OCI-LY1 (cell line): ENCODE results near the gene ZIC1.

Source experiments
- H2AFZ ChIP-seq: fragments of 200-600 bp; sonication (generic), shearing (Covaris generic); 2 replicates; pipeline ENCODE4 v1.6.0; 2014; ENCODE audit warnings: antibody characterized with exemption, mild to moderate bottlenecking, low read length
- H3F3A ChIP-seq: fragments of 200-600 bp; sonication (generic), shearing (Covaris generic); 2 replicates; pipeline ENCODE4 v1.6.0; 2014; ENCODE audit warnings: mild to moderate bottlenecking, antibody characterized with exemption, low read length, moderate library complexity; ENCODE audit not compliant: insufficient read depth
- H3K27ac ChIP-seq: fragments of 200-600 bp; sonication (generic); 2 replicates; pipeline ENCODE4 v1.5.1; 2014; ENCODE audit warnings: low read length, mixed run types, mild to moderate bottlenecking, low read depth; ENCODE audit not compliant: poor library complexity, severe bottlenecking
- H3K27me3 ChIP-seq: fragments of 200-600 bp; sonication (generic); 2 replicates; pipeline ENCODE4 v1.6.0; 2014; ENCODE audit warnings: antibody characterized with exemption, mild to moderate bottlenecking, low read length, moderate library complexity; ENCODE audit not compliant: insufficient read depth
- H3K36me3 ChIP-seq: fragments of 200-600 bp; sonication (generic); 2 replicates; pipeline ENCODE4 v1.6.1; 2014; ENCODE audit warnings: mild to moderate bottlenecking, antibody characterized with exemption, low read length, moderate library complexity, mixed read lengths; ENCODE audit not compliant: insufficient read depth
- H3K4me1 ChIP-seq: fragments of 200-600 bp; sonication (generic); 2 replicates; pipeline ENCODE4 v1.5.1; 2014; ENCODE audit warnings: mild to moderate bottlenecking, low read length, moderate library complexity; ENCODE audit not compliant: insufficient read depth, severe bottlenecking
- H3K4me2 ChIP-seq: fragments of 200-600 bp; sonication (generic), shearing (Covaris generic); 2 replicates; pipeline ENCODE4 v1.6.1; 2014; ENCODE audit warnings: low read length
- H3K4me3 ChIP-seq: fragments of 200-600 bp; sonication (generic); 2 replicates; pipeline ENCODE4 v1.5.1; 2014; ENCODE audit warnings: low read length, low read depth, mild to moderate bottlenecking, mixed read lengths; ENCODE audit not compliant: poor library complexity, severe bottlenecking
- H3K79me2 ChIP-seq: fragments of 200-600 bp; shearing (Covaris generic); 2 replicates; pipeline ENCODE4 v1.6.1; 2016; ENCODE audit warnings: mixed run types, low read length, mixed read lengths; ENCODE audit not compliant: insufficient read depth
- H3K9ac ChIP-seq: fragments of 200-600 bp; sonication (generic), shearing (Covaris generic); 2 replicates; pipeline ENCODE4 v1.6.1; 2014; ENCODE audit warnings: mild to moderate bottlenecking, low read length, mixed read lengths
- H3K9me2 ChIP-seq: fragments of 200-600 bp; sonication (generic), shearing (Covaris generic); 2 replicates; pipeline ENCODE4 v1.6.1; 2014; ENCODE audit warnings: low read depth, mild to moderate bottlenecking, low read length, mixed read lengths
- H3K9me3 ChIP-seq: fragments of 200-600 bp; shearing (Covaris generic); 2 replicates; pipeline ENCODE4 v1.6.1; 2014; ENCODE audit warnings: low read length, mixed read lengths
- H4K20me1 ChIP-seq: fragments of 200-600 bp; sonication (generic), shearing (Covaris generic); 2 replicates; pipeline ENCODE4 v1.6.0; 2016; ENCODE audit warnings: mild to moderate bottlenecking, low read length; ENCODE audit not compliant: insufficient read depth
- CTCF ChIP-seq: fragments of 200-600 bp; sonication (generic), shearing (Covaris generic); IDR thresholded peaks from 2 replicates; pipeline ENCODE4 v1.5.1; 2017; ENCODE audit warnings: mild to moderate bottlenecking, antibody characterized with exemption, low read length, moderate library complexity, mixed read lengths
- EZH2 ChIP-seq: fragments of 200-600 bp; sonication (generic), shearing (Covaris generic); IDR thresholded peaks from 2 replicates; pipeline ENCODE4 v1.8.0; 2017; ENCODE audit warnings: borderline replicate concordance, mixed run types, mild to moderate bottlenecking, antibody characterized with exemption, low read length, moderate library complexity, mixed read lengths

The ZIC1 gene

GRCh38 chr3:147395899-147396711, 13.1 kb upstream of the ZIC1 start:
- H3K4me3 ChIP-seq: no peak overlapping the region
- no peak overlapping the region for H2AFZ ChIP-seq
- TF ChIP-seq CTCF (no peak), EZH2 (no peak)
- H3K36me3 ChIP-seq: no peaks in the 10 kb centered on the region
- H3K9me3 ChIP-seq: no peaks in the 10 kb centered on the region
- H3K9ac ChIP-seq: no peak overlapping the region
- H3K27me3 ChIP-seq: no peaks in the 10 kb centered on the region
- no peak overlapping the region for H3K4me2 ChIP-seq
- H3K79me2 ChIP-seq: no peaks in the 10 kb centered on the region
- no peaks in the 10 kb centered on the region for H3F3A ChIP-seq
- no peaks in the 10 kb centered on the region for H3K9me2 ChIP-seq
- no peaks in the 10 kb centered on the region for H4K20me1 ChIP-seq
- H3K4me1 ChIP-seq: no peaks in the 10 kb centered on the region
- H3K27ac ChIP-seq: no peak overlapping the region

- H3K9ac ChIP-seq: no peak overlapping the region
- TF ChIP-seq EZH2: no peak
- no peak for TF ChIP-seq CTCF
- no peak overlapping the region for H2AFZ ChIP-seq
- no peaks in the 10 kb centered on the region for H3K9me2 ChIP-seq
- no peaks in the 10 kb centered on the region for H3K9me3 ChIP-seq
- no peaks in the 10 kb centered on the region for H3K79me2 ChIP-seq
- no peaks in the 10 kb centered on the region for H3K27me3 ChIP-seq
- no peaks in the 10 kb centered on the region for H3K36me3 ChIP-seq
- no peaks in the 10 kb centered on the region for H3F3A ChIP-seq
- no peak overlapping the region for H3K27ac ChIP-seq
- H3K4me3 ChIP-seq: no peak overlapping the region
- H3K4me2 ChIP-seq: no peak overlapping the region
- H3K4me1 ChIP-seq: no peaks in the 10 kb centered on the region
- H4K20me1 ChIP-seq: no peaks in the 10 kb centered on the region
Observed at GRCh38 chr3:147396712-147397046, 12.5 kb upstream of the ZIC1 start.

GRCh38 chr3:147397155-147397874, 11.8 kb upstream of the ZIC1 start:
- Histone ChIP-seq H2AFZ (no peak overlapping the region), H3F3A (no peaks in the 10 kb centered on the region), H3K9me2 (no peaks in the 10 kb centered on the region), H3K4me2 (no peak overlapping the region), H4K20me1 (no peaks in the 10 kb centered on the region), H3K4me1 (no peaks in the 10 kb centered on the region), H3K36me3 (no peaks in the 10 kb centered on the region), H3K27me3 (no peaks in the 10 kb centered on the region), H3K79me2 (no peaks in the 10 kb centered on the region), H3K4me3 (no peak overlapping the region), H3K27ac (no peak overlapping the region), H3K9ac (no peak overlapping the region), H3K9me3 (no peaks in the 10 kb centered on the region)
- TF ChIP-seq EZH2 (no peak), CTCF (no peak)
